Hepatocyte (in vitro differentiated cells): ENCODE data around the gene DAB2IP.

ENCODE experiments used
- CTCF ChIP-seq: fragments of 200-600 bp; sonication (generic); IDR thresholded peaks from 2 replicates; pipeline ENCODE4 v1.5.1; 2016; ENCODE audit warnings: antibody characterized with exemption, mild to moderate bottlenecking; ENCODE audit not compliant: poor library complexity
- EZH2 ChIP-seq: fragments of 200-600 bp; sonication (generic); IDR thresholded peaks from 2 replicates; pipeline ENCODE4 v1.6.1; 2016; ENCODE audit warnings: antibody characterized with exemption, mild to moderate bottlenecking, borderline replicate concordance
- EZH2phosphoT487 ChIP-seq: fragments of 200-600 bp; sonication (generic); IDR thresholded peaks from one replicate; pipeline ENCODE4 v1.6.1; 2018; ENCODE audit warnings: antibody characterized with exemption, mild to moderate bottlenecking, low read depth, moderate library complexity; ENCODE audit not compliant: unreplicated experiment, severe bottlenecking

- TF ChIP-seq EZH2 (no peak), CTCF (no peak), EZH2phosphoT487 (no peak)
These were observed 37.2 kb downstream of the DAB2IP start for GRCh38 chr9:121688681-121689080.
